ENCODE data around the gene PHPT1.

The PHPT1 gene

DNA sequence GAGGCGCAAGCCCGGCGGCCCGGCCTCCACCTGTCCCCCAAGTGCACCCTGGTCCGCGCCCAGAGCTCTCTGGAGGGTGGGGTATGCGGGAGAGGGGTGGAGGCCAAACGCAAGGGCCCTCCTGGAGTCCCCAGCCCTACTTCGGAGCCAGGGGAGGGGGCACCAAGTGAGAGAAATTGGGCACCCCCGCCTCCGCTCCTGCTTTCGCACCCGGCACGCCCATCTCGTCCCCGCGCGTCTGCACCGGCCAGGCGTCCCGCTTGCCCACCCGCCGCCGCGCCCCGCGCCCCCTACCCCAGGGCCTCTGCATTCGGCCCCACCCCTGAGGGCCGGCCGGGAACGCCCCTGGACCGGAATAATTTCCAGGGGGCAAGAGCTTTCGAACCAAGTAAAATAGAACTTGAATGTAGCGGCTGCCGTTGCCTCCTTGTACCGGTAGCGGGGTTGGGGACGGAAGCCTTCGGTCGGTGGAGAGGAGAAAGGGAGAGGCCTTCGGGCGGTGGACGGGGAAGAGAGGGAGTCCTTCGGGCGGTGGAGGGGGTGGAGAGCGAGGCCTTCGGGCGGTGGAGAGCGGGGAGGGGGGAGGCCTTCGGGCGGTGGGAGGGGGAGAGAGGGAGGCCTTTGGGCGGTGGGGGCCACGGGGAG, 694 bp upstream of the PHPT1 start:
- DNase-seq (ENCODE audit: low spot score) = peak; percentile 56

- DNase-seq (ENCODE audit: low spot score) = no peak
These were observed 1.0 kb downstream of the PHPT1 start for GRCh38 chr9:136849960-136850865.

- no peak for DNase-seq (ENCODE audit: low spot score)
These were observed 1.9 kb downstream of the PHPT1 start for GRCh38 chr9:136850866-136851775.

GRCh38 chr9:136851941-136852663, 2.9 kb downstream of the PHPT1 start, which contains the start of gene MAMDC4:
TSS of gene MAMDC4 (plus strand) at chr9:136852346. CDS start at chr9:136852417, 71 bp downstream.
- DNase-seq (ENCODE audit: low spot score) = no peak

- no peak for DNase-seq (ENCODE audit: low spot score)
These were observed 3.7 kb downstream of the PHPT1 start for GRCh38 chr9:136852664-136853595.

DNA sequence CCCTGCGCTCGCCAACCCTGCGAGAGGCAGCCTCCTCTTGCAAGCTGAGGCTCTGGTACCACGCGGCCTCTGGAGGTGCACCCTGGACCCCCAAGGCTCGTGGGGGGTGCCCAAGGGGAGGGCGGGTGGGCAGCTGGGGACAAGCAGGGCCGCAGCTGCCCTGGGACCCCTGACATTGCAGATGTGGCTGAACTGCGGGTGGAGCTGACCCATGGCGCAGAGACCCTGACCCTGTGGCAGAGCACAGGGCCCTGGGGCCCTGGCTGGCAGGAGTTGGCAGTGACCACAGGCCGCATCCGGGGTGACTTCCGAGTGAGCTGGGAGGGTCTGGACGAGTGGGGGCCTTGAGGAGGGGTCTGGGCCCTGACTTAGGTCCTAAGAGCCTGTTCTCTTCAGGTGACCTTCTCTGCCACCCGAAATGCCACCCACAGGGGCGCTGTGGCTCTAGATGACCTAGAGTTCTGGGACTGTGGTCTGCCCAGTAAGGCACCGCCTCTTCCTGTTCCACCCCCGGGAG, 4.4 kb downstream of the PHPT1 start:
- DNase-seq (ENCODE audit: low spot score) = no peak

DNA sequence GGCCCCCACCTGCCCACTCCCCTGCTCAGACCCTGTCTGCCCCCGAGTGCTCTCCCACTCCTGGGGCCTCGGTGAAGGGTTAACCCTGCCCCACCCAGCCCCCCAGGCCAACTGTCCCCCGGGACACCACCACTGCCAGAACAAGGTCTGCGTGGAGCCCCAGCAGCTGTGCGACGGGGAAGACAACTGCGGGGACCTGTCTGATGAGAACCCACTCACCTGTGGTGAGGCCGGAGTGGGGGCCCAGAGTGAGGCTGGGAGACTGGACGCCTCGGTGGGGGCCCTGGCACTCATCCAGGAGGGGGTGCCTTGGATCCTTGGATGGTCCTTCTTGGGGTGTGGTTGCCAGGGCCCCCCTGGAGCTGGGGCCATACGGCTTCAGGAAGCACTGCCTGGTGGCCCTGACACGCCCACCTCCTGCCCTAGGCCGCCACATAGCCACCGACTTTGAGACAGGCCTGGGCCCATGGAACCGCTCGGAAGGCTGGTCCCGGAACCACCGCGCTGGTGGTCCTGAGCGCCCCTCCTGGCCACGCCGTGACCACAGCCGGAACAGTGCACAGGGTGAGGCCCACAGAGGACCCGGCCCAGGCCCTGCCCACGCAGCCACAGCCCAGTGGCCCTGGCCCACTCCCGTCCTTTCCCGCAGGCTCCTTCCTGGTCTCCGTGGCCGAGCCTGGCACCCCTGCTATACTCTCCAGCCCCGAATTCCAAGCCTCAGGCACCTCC, 5.1 kb downstream of the PHPT1 start:
- DNase-seq (ENCODE audit: low spot score) = no peak

DNA sequence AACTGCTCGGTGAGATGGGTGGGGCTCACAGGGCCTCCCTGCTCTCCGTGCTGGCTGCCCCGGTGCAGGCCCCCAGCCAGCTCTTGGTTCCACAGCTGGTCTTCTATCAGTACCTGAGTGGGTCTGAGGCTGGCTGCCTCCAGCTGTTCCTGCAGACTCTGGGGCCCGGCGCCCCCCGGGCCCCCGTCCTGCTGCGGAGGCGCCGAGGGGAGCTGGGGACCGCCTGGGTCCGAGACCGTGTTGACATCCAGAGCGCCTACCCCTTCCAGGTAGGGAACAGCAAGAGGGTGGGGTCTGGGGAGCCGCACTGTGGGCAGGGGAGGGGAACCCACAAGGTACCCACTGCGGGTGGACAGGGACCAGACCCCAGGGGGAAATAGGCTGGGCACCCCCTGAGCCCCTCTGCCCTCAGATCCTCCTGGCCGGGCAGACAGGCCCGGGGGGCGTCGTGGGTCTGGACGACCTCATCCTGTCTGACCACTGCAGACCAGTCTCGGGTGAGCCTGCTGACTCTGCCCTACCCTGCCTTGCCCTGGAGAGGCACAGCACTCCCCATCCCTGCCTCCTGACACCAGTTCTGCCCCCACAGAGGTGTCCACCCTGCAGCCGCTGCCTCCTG, 5.7 kb downstream of the PHPT1 start:
- DNase-seq (ENCODE audit: low spot score) = no peak

- DNase-seq (ENCODE audit: low spot score) = no peak
These were observed 6.4 kb downstream of the PHPT1 start for GRCh38 chr9:136855461-136856078.

GRCh38 chr9:136856079-136856476, 6.9 kb downstream of the PHPT1 start:
- DNase-seq (ENCODE audit: low spot score) = no peak

DNA sequence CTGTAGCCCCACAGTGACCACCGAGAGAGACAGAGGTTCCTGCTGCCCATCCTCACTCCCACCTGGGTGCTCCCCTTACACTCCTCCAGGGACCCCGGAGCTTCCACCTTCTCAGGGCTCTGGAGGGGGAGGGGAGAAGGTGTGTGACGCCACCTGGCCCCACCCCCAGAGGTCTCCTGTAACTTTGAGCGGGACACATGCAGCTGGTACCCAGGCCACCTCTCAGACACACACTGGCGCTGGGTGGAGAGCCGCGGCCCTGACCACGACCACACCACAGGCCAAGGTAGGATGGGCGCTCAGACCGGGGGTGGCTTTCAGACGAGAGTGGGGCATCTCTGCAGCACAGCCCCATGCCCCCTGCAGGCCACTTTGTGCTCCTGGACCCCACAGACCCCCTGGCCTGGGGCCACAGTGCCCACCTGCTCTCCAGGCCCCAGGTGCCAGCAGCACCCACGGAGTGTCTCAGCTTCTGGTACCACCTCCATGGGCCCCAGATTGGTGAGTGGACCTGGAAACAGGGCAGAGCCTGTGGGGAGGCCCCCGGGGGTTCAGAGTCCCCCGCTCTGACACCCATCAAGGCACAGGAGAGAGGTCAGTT, 7.4 kb downstream of the PHPT1 start:
- no peak for DNase-seq (ENCODE audit: low spot score)

DNA sequence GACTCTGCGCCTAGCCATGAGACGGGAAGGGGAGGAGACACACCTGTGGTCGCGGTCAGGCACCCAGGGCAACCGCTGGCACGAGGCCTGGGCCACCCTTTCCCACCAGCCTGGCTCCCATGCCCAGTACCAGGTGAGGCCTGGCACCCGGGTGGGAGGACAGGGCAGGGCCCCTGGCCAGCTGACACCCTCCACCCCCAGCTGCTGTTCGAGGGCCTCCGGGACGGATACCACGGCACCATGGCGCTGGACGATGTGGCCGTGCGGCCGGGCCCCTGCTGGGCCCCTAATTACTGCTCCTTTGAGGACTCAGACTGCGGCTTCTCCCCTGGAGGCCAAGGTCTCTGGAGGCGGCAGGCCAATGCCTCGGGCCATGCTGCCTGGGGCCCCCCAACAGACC, 8.0 kb downstream of the PHPT1 start:
- DNase-seq (ENCODE audit: low spot score) = no peak

- no peak for DNase-seq (ENCODE audit: low spot score)
These were observed 8.6 kb downstream of the PHPT1 start for GRCh38 chr9:136857581-136858412.

- no peak for DNase-seq (ENCODE audit: low spot score)
These were observed 9.2 kb downstream of the PHPT1 start for GRCh38 chr9:136858452-136858843.

- DNase-seq (ENCODE audit: low spot score) = no peak
These were observed 9.9 kb downstream of the PHPT1 start for GRCh38 chr9:136858844-136859757.

- DNase-seq (ENCODE audit: low spot score) = no peak
These were observed 11.3 kb downstream of the PHPT1 start for GRCh38 chr9:136860529-136860928.
